GM19035 (cell line): Measurements from ENCODE around the gene PANX1.

Experiments
- ATAC-seq: cut with Tn5 transposase; IDR thresholded peaks from one replicate; pipeline ENCODE4 v1.9.1; 2021; ENCODE audit not compliant: unreplicated experiment

PANX1 gene

DNA sequence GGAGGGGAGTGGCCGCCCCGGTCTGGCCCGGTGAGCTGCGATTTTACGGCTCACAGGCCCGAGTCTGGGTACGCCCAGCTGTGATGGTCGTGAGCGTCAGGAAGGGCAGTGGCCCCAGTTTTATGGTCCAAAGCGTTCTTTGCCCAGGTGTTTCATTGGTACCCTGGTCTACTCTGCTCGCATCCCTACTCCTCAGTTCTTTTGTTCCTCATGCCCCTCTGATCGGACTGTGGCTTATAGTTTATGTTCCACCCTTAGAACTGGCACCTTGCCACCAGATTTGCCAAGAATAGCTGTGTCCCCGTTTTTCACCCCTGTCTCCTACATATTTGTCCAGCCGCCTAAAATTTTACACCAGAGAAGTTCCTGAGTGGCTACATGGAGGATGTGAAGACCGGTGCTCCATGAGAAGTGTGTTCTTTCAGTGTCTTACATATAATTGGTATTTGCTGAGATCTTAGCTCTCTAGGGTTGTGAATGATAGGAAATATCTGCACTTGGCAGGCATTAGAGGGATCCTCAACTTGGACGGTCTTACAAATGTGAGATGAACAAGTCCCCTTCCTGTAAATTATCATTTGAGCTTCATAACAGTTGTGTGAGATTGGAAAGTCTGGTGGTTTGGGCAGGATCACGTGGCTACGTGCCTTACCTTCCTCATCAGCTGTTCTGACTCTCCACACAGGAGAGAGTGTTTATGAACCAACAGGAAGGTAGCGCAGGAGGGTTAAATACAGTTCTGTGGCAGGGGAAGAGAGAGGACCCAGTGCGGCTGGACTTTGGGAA is 1.1 kb downstream of the PANX1 start:
- ATAC-seq: no peak

DNA sequence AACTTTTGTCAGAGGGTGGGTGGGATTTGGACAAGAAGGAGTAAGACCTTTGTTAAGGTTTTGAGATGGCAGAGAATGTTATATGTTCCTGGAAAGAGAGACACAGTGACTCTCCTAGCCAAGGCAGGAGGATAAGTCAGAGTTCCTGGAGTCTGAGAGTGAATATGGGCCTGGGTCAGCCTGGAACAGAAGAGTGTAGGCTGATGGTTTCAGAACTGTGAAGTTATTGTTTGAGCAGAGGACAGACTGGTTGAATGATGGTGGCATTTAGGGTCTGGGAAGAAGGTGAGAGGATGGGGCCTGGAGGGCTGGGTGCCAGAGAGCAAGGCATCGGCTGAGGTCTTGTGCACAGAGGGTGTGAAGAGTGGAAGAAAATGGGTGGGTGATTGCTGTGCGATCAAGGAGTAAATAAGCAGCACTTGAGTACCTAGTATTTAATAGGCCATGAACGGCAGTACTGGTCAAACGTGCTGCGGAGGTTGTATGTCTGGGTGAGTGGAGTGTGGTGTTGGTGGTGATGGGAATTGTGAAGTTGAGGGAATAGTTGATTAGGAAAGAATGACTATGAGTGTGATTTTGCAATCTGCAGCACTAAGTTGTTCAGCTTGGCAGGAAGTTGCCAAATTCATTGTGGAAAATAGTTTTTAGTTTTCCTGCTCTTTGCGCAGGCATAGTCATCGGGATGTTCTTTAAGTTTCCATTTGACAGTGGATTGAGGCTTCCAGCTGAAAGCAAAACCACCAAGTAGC is 1.8 kb downstream of the PANX1 start:
- no peak for ATAC-seq

DNA sequence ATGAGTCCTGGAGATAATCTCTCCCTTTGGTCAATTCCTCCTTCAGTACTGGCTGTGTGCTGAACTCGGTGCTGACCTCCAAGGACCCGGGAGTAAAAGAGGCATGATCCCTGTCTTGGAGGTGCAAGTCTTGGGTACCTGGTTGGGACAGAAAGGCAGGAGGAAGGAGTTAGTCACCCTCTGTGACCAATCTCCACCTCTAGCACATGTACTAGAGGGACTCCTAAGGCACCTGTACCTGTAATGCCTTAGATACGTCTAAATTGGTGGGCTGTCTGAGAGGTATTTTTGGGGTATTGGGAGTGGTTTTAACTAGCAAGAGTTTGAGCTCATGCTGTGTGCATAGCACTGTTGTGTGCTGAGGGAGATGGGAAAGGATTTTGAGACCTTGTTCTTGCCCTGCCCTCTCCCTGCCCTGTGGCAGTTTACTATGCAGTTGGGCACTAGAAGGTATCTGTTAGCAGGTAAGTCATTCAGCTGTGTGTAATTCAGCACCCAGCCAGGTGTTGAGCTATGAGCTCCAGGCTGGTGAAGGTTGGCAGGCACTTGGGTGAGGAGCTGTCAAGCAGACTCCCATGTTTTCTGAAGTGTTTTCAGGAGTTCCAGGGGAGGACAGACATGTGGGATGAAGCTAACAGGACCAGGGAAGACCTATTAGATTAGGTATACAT is 2.5 kb downstream of the PANX1 start:
- no peak for ATAC-seq

- no peak for ATAC-seq
Measured at GRCh38 chr11:94131718-94132115, 3.1 kb downstream of the PANX1 start.

GRCh38 chr11:94132152-94132558 is 3.5 kb downstream of the PANX1 start:
- ATAC-seq: no peak

- no peak for ATAC-seq
Measured at GRCh38 chr11:94132823-94133408, 4.3 kb downstream of the PANX1 start.

DNA sequence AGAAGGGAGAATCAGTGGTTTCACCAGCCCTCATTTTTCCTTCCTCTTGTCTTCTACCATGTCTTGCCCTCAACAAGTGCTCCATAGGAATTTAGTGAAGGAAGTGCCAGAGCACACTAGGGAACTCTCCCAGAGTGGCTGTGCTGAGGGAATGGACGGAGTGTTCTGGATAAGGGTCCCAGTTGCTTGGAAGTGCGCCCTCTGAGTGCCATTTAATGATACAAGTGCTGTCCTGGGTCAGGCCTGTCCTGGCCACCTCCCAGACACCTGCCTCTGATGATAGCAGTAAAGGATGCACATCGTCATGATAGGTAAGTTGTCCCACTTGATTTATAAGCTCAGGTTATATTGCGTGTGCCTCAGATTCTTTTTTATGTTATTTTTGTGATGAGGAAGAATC is 5.1 kb downstream of the PANX1 start:
- ATAC-seq: no peak

GRCh38 chr11:94134651-94135512 is 6.2 kb downstream of the PANX1 start:
- peak; percentile 50 for ATAC-seq

GRCh38 chr11:94139416-94139815 is 10.8 kb downstream of the PANX1 start:
- ATAC-seq: no peak

- ATAC-seq: no peak
Measured at GRCh38 chr11:94140154-94140655, 11.6 kb downstream of the PANX1 start.

DNA sequence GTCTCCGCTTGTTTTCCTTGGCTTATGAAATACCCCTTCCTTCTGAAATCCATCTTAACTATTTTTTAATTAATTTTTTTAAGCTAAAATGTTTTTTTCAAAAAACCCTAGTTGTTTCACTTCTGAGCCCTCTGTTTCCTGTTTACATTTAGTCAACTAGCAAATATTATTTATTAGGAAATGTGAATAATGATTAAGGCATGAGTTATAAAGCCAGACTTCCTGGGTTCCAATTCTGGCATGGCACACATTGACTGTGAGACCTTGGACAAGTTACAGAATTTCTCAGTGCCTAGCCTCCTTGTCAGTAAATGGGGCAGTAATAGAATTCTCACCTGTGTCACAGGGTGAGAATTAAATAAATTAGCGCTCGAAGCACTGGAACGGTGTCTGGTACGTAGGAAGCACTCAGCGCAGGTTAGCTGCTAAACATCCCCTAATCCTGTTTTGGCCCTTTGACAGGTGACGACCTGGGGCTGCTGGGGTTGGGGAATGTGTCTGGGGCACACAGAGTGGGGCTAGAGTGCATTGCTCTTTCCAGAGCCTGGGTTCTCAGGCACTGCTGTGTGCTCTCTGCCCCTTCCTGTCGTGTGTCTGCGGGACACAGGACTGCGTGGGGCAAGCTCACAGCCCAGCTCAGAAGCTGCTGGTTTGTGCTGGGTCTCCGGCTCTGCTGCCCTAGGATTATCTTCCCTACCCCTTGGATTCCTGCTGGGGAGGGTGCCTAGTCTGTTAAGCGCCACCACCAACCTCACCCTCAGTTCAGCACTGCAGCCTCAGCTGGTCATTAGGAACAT is 13.1 kb downstream of the PANX1 start:
- no peak for ATAC-seq

GRCh38 chr11:94142308-94143281 is 14.0 kb downstream of the PANX1 start:
- ATAC-seq: no peak

DNA sequence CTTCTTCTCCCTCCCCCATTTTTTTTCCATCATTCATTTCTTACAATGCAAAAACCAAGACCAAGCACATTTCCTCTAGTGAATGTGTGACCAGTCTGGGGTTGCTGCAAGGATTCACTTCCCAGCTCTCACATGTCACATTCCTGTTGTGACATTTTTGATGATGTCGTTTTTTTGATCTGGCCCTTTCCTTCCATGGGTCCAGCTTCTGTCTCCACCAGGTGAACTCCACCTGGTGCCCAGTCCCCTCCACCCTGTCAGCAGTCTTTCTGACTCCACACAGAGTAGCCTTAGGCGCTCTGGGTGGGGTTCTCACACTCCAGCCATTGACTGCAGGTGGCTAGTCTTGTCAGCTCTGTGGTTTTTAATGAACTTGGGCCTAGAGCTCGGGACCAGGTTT is 15.6 kb downstream of the PANX1 start:
- no peak for ATAC-seq

- ATAC-seq: no peak
Measured at GRCh38 chr11:94144664-94145063, 16.0 kb downstream of the PANX1 start.

DNA sequence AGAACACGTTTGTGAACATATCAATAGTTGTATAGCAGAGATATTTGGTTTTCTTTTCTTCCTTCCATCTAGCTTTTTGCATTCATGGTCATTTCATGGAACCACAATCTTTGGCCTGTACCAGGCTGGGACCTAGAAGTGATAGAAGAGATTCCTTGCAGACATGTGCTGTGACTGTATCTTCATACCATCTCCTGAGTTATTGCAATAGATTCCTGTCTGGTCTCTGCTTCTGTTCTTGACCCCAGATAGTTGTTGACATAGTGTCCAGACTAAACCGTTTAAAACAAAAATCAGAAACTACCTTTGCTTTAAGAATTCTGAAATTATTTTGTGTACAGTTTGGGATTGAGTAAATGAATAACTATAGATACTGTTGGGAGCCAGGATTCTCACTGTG is 16.8 kb downstream of the PANX1 start:
- ATAC-seq: no peak

DNA sequence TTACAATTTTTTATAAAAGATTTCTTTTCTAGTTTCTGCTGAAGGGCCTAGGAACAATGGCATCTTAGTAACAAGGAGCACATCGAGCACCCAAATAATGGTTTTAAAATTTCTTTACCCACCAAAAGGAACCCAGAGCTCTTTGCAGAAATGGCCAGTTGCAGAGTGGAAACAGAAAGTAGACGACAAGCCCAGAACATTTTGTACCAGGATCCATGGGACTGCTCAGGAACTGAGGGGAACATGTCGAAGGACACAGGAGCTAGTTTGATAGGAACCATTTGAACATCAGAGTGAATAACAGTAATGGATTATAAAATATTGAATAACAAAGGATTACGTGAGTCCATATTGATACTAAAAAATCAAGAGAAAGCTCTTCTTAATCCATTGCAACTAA is 17.3 kb downstream of the PANX1 start:
- ATAC-seq: no peak

GRCh38 chr11:94147433-94147845 is 18.8 kb downstream of the PANX1 start:
- ATAC-seq: no peak

DNA sequence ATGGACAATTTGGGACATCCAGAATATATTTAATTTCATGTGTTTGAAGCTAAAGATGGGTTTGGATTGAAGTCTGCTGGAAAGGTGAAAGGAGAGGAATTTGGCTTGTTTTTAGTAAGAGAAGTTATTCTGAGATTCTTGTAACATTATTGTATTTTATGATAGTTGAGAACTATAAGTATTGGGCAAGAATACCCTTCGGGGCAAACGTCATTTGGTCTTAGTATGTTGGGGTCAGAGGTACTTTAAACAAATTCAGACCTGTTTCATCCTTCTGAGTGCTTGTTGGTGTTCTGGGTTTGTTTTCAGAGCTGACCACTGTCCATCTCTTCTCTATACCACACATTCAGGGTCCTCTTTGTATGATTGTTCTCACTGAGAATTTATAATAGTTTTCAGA is 19.5 kb downstream of the PANX1 start:
- no peak for ATAC-seq
